Chondrocyte (in vitro differentiated cells): ENCODE measurements around the gene CSK. TPM values are rescaled to one million over a fixed set of nuclear protein-coding genes. Genes with fewer than 3 reads are reported as not detected.

Experiments used
- DNase-seq: peaks from one replicate; pipeline ENCODE4 v3.0.0; 2021; ENCODE audit warnings: mixed read lengths, low spot score
- H3K27ac Mint-ChIP-seq: one replicate; pipeline ENCODE4 v1.8.0; 2021; ENCODE audit warnings: mild to moderate bottlenecking, moderate library complexity, mixed read lengths; ENCODE audit not compliant: unreplicated experiment
- H3K27me3 Mint-ChIP-seq: 2 replicates; pipeline ENCODE4 v1.8.0; 2021; ENCODE audit warnings: low read depth, mixed read lengths
- H3K36me3 Mint-ChIP-seq: 2 replicates; pipeline ENCODE4 v1.8.0; 2021; ENCODE audit warnings: low read depth, mixed read lengths
- H3K4me1 Mint-ChIP-seq: 2 replicates; pipeline ENCODE4 v1.8.0; 2021; ENCODE audit warnings: low read depth, mild to moderate bottlenecking, mixed read lengths
- H3K4me3 Mint-ChIP-seq: one replicate; pipeline ENCODE4 v1.8.0; 2021; ENCODE audit warnings: mild to moderate bottlenecking, moderate library complexity, mixed read lengths; ENCODE audit not compliant: unreplicated experiment
- H3K9me3 Mint-ChIP-seq: 2 replicates; pipeline ENCODE4 v1.8.0; 2021; ENCODE audit warnings: low read depth, mixed read lengths
- CTCF ChIP-seq: fragments of 200-600 bp; sonication (generic); IDR thresholded peaks from 2 replicates; pipeline ENCODE4 v1.5.0; 2021; ENCODE audit warnings: antibody characterized with exemption, mild to moderate bottlenecking, moderate library complexity
- total RNA-seq: library from RNA; stranded (reverse); gene quantifications from 3 replicates; pipeline ENCODE4 v1.2.1, GENCODE V29; 2021

CSK gene
- total RNA-seq, 1 donor from 2014 or later: 39.9 TPM

GRCh38 chr15:74828835-74829234, 47.0 kb downstream of the CSK start:
- Mint-ChIP-seq H3K27me3 (peaks cover 24% of the 10 kb centered on the region), H3K9me3 (no peaks in the 10 kb centered on the region), H3K27ac (no peak overlapping the region), H3K36me3 (no peaks in the 10 kb centered on the region), H3K4me3 (no peak overlapping the region), H3K4me1 (no peaks in the 10 kb centered on the region)
- no peak for TF ChIP-seq CTCF
- DNase-seq: no peak

GRCh38 chr15:74829486-74829885, 47.6 kb downstream of the CSK start:
- H3K27me3 Mint-ChIP-seq: peaks cover 22% of the 10 kb centered on the region
- no peak for TF ChIP-seq CTCF
- H3K27ac Mint-ChIP-seq: no peak overlapping the region
- H3K9me3 Mint-ChIP-seq: no peaks in the 10 kb centered on the region
- no peak overlapping the region for H3K4me3 Mint-ChIP-seq
- DNase-seq: no peak
- H3K36me3 Mint-ChIP-seq: no peaks in the 10 kb centered on the region
- no peaks in the 10 kb centered on the region for H3K4me1 Mint-ChIP-seq

- H3K27me3 Mint-ChIP-seq: peaks cover 18% of the 10 kb centered on the region
- no peaks in the 10 kb centered on the region for H3K4me1 Mint-ChIP-seq
- H3K4me3 Mint-ChIP-seq: no peak overlapping the region
- H3K36me3 Mint-ChIP-seq: no peaks in the 10 kb centered on the region
- TF ChIP-seq CTCF: no peak
- no peaks in the 10 kb centered on the region for H3K9me3 Mint-ChIP-seq
- no peak overlapping the region for H3K27ac Mint-ChIP-seq
- no peak for DNase-seq
Observed at GRCh38 chr15:74829991-74830390, 48.1 kb downstream of the CSK start.

- no peak for DNase-seq
- H3K9me3 Mint-ChIP-seq: no peaks in the 10 kb centered on the region
Observed at GRCh38 chr15:74830868-74831267, 49.0 kb downstream of the CSK start.

GRCh38 chr15:74831813-74832495, 50.1 kb downstream of the CSK start:
- no peaks in the 10 kb centered on the region for H3K4me1 Mint-ChIP-seq
- DNase-seq: no peak
- no peaks in the 10 kb centered on the region for H3K9me3 Mint-ChIP-seq
- H3K27ac Mint-ChIP-seq: no peak overlapping the region
- peaks cover 3% of the 10 kb centered on the region for H3K36me3 Mint-ChIP-seq
- peaks cover 10% of the 10 kb centered on the region for H3K27me3 Mint-ChIP-seq
- TF ChIP-seq CTCF: no peak
- H3K4me3 Mint-ChIP-seq: no peak overlapping the region

More at GRCh38 chr15:74830868-74831267, 49.0 kb downstream of the CSK start:
- peaks cover 15% of the 10 kb centered on the region for H3K27me3 Mint-ChIP-seq
- H3K27ac Mint-ChIP-seq: no peak overlapping the region
- no peak for TF ChIP-seq CTCF
- no peak overlapping the region for H3K4me3 Mint-ChIP-seq
- H3K36me3 Mint-ChIP-seq: peaks cover 3% of the 10 kb centered on the region
- H3K4me1 Mint-ChIP-seq: no peaks in the 10 kb centered on the region
